Measurements from ENCODE around the gene SZT2. TPM values are rescaled to one million over a fixed set of nuclear protein-coding genes. Genes with fewer than 3 reads are reported as not detected.
A peak's percentile ranks its signal among the peaks of the same experiment; 100 is the strongest.

SZT2 gene
- total RNA-seq, 3 donors from 2014 or later (not counting 1 experiment from before 2014, with no cell fraction given) = 103 to 128 (median 123) TPM

- Mint-ChIP-seq H3K9me3 (no peaks in the 10 kb centered on the region), H3K4me3 (no peak overlapping the region), H3K27me3 (ENCODE audit: low read depth in 2 of 2) (no peaks in the 10 kb centered on the region), H3K27ac (no peak overlapping the region), H3K4me1 (peaks cover 0 to 10% of the 10 kb centered on the region in 2 donors), H3K36me3 (no peaks in the 10 kb centered on the region)
- H3K36me3 ChIP-seq (ENCODE audit: control insufficient read depth, insufficient read depth, low read length) = no peaks in the 10 kb centered on the region
- DNase-seq (no peak), ATAC-seq (no peak)
- intact Hi-C loops (cut with micrococcal nuclease) = no loop called here
- no peaks in the 10 kb centered on the region for H3K9me3 ChIP-seq (ENCODE audit: control insufficient read depth, insufficient read depth, low read length)
- 88% methylated on average over 7 of the region's 7 CpGs for WGBS (ENCODE audit: insufficient coverage)
- no peaks in the 10 kb centered on the region for H3K27me3 ChIP-seq (ENCODE audit: control insufficient read depth, insufficient read depth, low read length)
- H3K27ac ChIP-seq (ENCODE audit: low read length) = no peak overlapping the region
- H3K4me3 ChIP-seq (ENCODE audit: low read length) = no peak overlapping the region
- no peaks in the 10 kb centered on the region for H3K4me1 ChIP-seq (ENCODE audit: control insufficient read depth, insufficient read depth, low read length)
- TF ChIP-seq CTCF (IDR thresholded peaks at IDR 0.05) = no peak
These were observed 12.9 kb upstream of the SZT2 start for GRCh38 chr1:43376723-43377235.

- intact Hi-C loops (cut with micrococcal nuclease) = no loop called here
- Mint-ChIP-seq H3K9me3 (no peaks in the 10 kb centered on the region), H3K27ac (no peak overlapping the region), H3K4me1 (peaks cover 0 to 10% of the 10 kb centered on the region in 2 donors), H3K27me3 (ENCODE audit: low read depth in 2 of 2) (no peaks in the 10 kb centered on the region), H3K4me3 (no peak overlapping the region), H3K36me3 (peaks cover 4% of the 10 kb centered on the region)
- ATAC-seq = no peak
- H3K27ac ChIP-seq (ENCODE audit: low read length) = no peak overlapping the region
- H3K27me3 ChIP-seq (ENCODE audit: control insufficient read depth, insufficient read depth, low read length) = no peaks in the 10 kb centered on the region
- no CpG with 5 or more reads among the region's 1 CpG for WGBS (ENCODE audit: insufficient coverage)
- DNase-seq = no peak
- no peak for TF ChIP-seq CTCF (IDR thresholded peaks at IDR 0.05)
- H3K4me3 ChIP-seq (ENCODE audit: low read length) = no peak overlapping the region
- H3K4me1 ChIP-seq (ENCODE audit: control insufficient read depth, insufficient read depth, low read length) = peaks cover 3% of the 10 kb centered on the region
- H3K36me3 ChIP-seq (ENCODE audit: control insufficient read depth, insufficient read depth, low read length) = peaks cover 6% of the 10 kb centered on the region
- no peaks in the 10 kb centered on the region for H3K9me3 ChIP-seq (ENCODE audit: control insufficient read depth, insufficient read depth, low read length)
These were observed 11.9 kb upstream of the SZT2 start for GRCh38 chr1:43377831-43378230.

GRCh38 chr1:43379476-43379875 is 10.2 kb upstream of the SZT2 start:
- H3K9me3 ChIP-seq (ENCODE audit: control insufficient read depth, insufficient read depth, low read length) = no peaks in the 10 kb centered on the region
- peaks cover 3% of the 10 kb centered on the region for H3K4me1 ChIP-seq (ENCODE audit: control insufficient read depth, insufficient read depth, low read length)
- no peak for DNase-seq
- no peaks in the 10 kb centered on the region for H3K9me3 Mint-ChIP-seq
- H3K4me3 Mint-ChIP-seq = no peak overlapping the region
- H3K4me3 ChIP-seq (ENCODE audit: low read length) = no peak overlapping the region
- peaks cover 12% of the 10 kb centered on the region for H3K36me3 Mint-ChIP-seq
- WGBS (ENCODE audit: insufficient coverage) = 100% methylated on average over 1 of the region's 1 CpG
- H3K27ac Mint-ChIP-seq = no peak overlapping the region
- H3K27me3 ChIP-seq (ENCODE audit: control insufficient read depth, insufficient read depth, low read length) = no peaks in the 10 kb centered on the region
- no peak overlapping the region for H3K27ac ChIP-seq (ENCODE audit: low read length)
- peaks cover 21% of the 10 kb centered on the region for H3K36me3 ChIP-seq (ENCODE audit: control insufficient read depth, insufficient read depth, low read length)
- peaks cover 0 to 10% of the 10 kb centered on the region in 2 donors for H3K4me1 Mint-ChIP-seq
- H3K27me3 Mint-ChIP-seq (ENCODE audit: low read depth in 2 of 2) = no peaks in the 10 kb centered on the region
- ATAC-seq = no peak
- TF ChIP-seq CTCF (IDR thresholded peaks at IDR 0.05) = no peak
- intact Hi-C loops (cut with micrococcal nuclease) = no loop called here

GRCh38 chr1:43381612-43382011 is 8.1 kb upstream of the SZT2 start:
- Histone ChIP-seq H3K27ac (ENCODE audit: low read length) (no peak overlapping the region), H3K36me3 (ENCODE audit: control insufficient read depth, insufficient read depth, low read length) (peaks cover 43% of the 10 kb centered on the region), H3K27me3 (ENCODE audit: control insufficient read depth, insufficient read depth, low read length) (no peaks in the 10 kb centered on the region), H3K4me1 (ENCODE audit: control insufficient read depth, insufficient read depth, low read length) (peaks cover 3% of the 10 kb centered on the region), H3K4me3 (ENCODE audit: low read length) (no peak overlapping the region), H3K9me3 (ENCODE audit: control insufficient read depth, insufficient read depth, low read length) (no peaks in the 10 kb centered on the region)
- Mint-ChIP-seq H3K4me3 (no peak overlapping the region), H3K4me1 (peaks cover 0 to 10% of the 10 kb centered on the region in 2 donors), H3K27ac (peak overlapping the region; percentile 41 to 70), H3K36me3 (peaks cover 23% of the 10 kb centered on the region), H3K27me3 (ENCODE audit: low read depth in 2 of 2) (no peaks in the 10 kb centered on the region), H3K9me3 (no peaks in the 10 kb centered on the region)
- intact Hi-C loops (cut with micrococcal nuclease) = no loop called here
- 53% methylated on average over 3 of the region's 3 CpGs for WGBS (ENCODE audit: insufficient coverage)
- no peak for TF ChIP-seq CTCF (IDR thresholded peaks at IDR 0.05)
- ATAC-seq (no peak), DNase-seq (no peak)
